ENCODE data around the gene INTS1.

Gene INTS1

DNA sequence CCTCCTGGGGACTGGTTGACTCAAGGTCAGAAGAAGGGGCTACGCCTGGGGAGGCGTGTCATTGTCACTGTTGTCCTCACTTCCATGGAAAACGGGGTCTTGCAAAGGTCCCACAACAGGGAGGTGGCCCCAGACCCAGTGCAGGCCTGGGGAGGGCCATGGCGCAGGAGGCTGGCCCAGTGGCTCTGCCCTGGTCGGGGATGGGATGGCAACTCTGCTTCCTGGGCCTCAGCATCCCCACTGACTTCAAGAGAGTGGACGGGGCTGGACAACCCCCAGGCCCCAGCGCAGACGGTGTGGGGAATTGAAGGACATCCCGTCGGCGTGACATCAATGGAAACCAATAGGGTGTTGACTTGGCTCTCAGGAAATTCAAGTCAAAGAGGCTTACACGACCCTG, 80.1 kb downstream of the INTS1 start:
- no peak overlapping the region for H3K4me3 ChIP-seq (ENCODE audit: low read length)
- no peak for TF ChIP-seq ZNF274 (IDR thresholded peaks at IDR 0.05; ENCODE audit: low read depth, low read length)

DNA sequence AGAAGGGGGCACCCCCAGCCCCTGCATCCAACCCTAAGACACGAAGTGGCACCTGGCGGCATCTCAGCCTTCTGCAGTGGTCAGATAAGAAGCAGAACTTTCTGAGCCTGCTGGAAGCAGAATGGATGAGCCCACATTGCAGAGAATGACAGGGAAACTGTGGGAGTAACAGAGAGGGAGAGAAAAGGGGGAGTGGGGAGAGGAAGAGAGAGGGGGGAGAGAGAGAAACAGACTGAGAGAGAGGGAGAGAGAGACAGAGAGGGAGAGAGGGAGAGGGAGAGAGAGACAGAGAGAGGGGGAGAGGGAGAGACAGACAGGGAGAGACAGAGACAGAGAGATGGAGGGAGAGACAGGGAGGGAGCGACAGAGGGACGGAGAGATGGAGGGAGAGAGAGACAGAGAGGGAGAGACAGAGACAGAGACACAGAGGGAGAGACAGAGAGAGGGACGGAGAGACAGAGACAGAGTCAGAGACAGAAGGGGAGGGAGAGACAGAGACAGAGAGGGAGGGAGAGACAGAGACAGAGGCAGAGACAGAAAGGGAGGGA, 80.9 kb downstream of the INTS1 start:
- TF ChIP-seq ZNF274 (IDR thresholded peaks at IDR 0.05; ENCODE audit: low read depth, low read length): no peak
- no peak overlapping the region for H3K4me3 ChIP-seq (ENCODE audit: low read length)

DNA sequence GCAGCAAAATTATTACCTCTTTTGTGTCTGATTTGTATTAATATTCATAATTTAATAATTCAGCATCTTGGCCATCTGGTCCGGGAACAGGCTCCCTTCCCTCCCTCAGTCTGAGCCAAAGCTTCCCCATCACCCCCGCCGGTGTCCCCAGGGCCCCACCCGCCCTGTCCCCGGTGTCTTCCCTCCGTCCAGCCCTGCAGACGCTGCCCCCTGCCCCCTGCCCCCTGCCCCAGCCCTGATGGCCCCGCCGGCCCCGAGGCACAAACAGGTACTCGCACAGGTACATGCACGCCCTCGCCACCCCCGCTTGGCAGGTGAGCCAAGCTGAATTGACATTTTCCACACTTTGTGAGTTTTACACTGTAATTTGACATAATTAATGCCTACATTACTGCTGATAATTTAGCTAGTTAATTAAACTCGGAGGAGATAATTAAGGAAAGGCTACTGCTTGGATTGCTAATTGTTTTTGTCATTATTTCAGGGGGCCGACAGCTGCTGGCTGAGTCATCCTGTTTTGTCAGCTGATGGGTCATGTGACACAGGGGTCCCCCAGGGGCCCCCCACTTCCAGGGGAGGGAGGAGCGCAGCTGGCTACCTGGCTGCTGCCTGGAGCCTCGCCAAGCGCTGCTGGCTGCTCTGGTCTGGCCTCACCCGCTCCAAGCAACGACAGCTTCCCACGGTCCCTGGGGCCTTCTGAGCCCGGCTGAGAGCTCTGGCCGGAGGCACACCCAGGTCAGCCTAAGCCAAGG, 81.5 kb downstream of the INTS1 start:
- no peak for TF ChIP-seq ZNF274 (IDR thresholded peaks at IDR 0.05; ENCODE audit: low read depth, low read length)
- no peak overlapping the region for H3K4me3 ChIP-seq (ENCODE audit: low read length)

DNA sequence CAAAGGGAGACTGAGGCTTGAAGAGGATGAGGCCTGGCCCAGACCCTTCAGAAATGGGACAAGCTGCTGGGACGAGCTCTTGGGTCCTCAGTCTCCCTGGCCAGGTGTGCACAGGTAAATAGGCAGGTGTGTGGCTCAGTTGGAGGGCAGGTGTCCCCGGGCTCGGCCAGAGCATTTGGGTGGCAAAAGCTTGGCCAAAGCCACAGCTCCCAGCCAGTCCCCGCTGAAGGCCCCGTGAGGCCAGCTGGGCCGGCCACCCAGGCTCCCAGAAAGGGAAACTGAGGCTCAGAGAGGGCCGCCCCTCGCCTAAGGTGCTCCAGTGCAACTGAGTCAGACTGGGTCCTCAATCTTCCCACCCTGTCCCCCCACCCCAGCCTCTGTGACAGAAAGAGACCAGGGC, 82.2 kb downstream of the INTS1 start:
- no peak for TF ChIP-seq ZNF274 (IDR thresholded peaks at IDR 0.05; ENCODE audit: low read depth, low read length)

DNA sequence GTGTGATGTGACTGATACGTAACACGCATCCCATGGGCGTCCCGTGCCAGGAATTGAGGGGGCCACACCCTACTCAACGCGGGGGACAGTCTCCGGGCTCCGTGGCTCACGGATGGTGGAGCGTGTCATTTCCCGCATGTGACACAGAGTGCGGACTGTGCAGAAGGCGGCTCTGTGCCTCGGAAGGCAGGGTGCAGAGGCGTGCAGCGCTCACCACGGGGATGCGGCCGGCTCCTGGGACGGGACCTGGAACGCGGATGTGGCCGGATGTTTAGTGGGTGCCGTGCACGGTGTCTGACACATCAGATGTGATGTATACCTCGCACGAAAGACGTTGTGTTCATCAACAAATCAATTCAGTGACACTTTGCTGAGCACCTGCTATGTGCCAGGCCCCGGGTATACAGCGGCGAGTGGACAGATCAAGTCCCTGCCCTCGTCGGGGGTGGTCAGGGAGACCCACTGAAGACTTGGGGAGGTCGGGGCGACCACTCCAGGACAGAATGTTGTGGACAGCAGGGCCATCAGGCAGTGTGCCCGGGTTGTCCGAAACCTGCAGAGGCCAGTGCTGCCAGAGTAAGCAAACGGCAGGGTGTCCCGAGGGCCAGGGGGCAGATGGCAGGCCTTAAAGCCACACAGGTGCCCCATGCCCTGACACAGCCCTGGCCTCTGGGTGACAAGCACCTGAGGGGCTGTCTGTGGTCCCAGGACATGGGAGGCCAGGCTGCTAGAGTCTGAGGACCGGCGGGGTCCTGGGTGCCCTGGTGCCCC, 83.0 kb downstream of the INTS1 start:
- no peak for TF ChIP-seq ZNF274 (IDR thresholded peaks at IDR 0.05; ENCODE audit: low read depth, low read length)

More for the DNA sequence above, 82.2 kb downstream of the INTS1 start:
- H3K4me3 ChIP-seq (ENCODE audit: low read length): no peak overlapping the region

More for the DNA sequence above, 83.0 kb downstream of the INTS1 start:
- no peak overlapping the region for H3K4me3 ChIP-seq (ENCODE audit: low read length)
